H9 (cell line): ENCODE measurements around the gene TRABD2B. TPM values are rescaled to one million over a fixed set of nuclear protein-coding genes. Genes with fewer than 3 reads are reported as not detected.

Experiments
- DNase-seq: peaks from one replicate; pipeline ENCODE4 v3.0.0-alpha.2; 2017
- H2AFZ ChIP-seq: one replicate; pipeline ENCODE4 v1.6.1; 2013; ENCODE audit warnings: mild to moderate bottlenecking, low read length, control low read depth, moderate library complexity
- H2AK5ac ChIP-seq: 2 replicates; pipeline ENCODE4 v1.6.1; 2013; ENCODE audit warnings: low read length, control low read depth, mixed read lengths; ENCODE audit not compliant: insufficient read length
- H2BK120ac ChIP-seq: one replicate; pipeline ENCODE4 v1.6.1; 2013; ENCODE audit warnings: low read depth, mild to moderate bottlenecking, low read length, control low read depth, inconsistent platforms; ENCODE audit not compliant: poor library complexity, severe bottlenecking
- H2BK12ac ChIP-seq: 2 replicates; pipeline ENCODE4 v1.6.1; 2013; ENCODE audit warnings: low read length, control low read depth, mixed read lengths, low read depth; ENCODE audit not compliant: insufficient read length
- H2BK15ac ChIP-seq: 2 replicates; pipeline ENCODE4 v1.6.1; 2013; ENCODE audit warnings: low read depth, low read length, control low read depth
- H2BK20ac ChIP-seq: one replicate; pipeline ENCODE4 v1.6.1; 2013; ENCODE audit warnings: low read depth, mild to moderate bottlenecking, low read length, control low read depth, inconsistent platforms; ENCODE audit not compliant: poor library complexity, severe bottlenecking
- H2BK5ac ChIP-seq: 2 replicates; pipeline ENCODE4 v1.6.1; 2013; ENCODE audit warnings: low read length, control low read depth, mixed read lengths; ENCODE audit not compliant: insufficient read length
- H3K14ac ChIP-seq: 2 replicates; pipeline ENCODE4 v1.6.1; 2013; ENCODE audit warnings: low read length, control low read depth; ENCODE audit not compliant: insufficient read depth
- H3K18ac ChIP-seq: 2 replicates; pipeline ENCODE4 v1.6.1; 2013; ENCODE audit warnings: low read depth, mild to moderate bottlenecking, mixed read lengths, low read length, control low read depth; ENCODE audit not compliant: insufficient read length
- H3K23ac ChIP-seq: 2 replicates; pipeline ENCODE4 v1.6.1; 2013; ENCODE audit warnings: low read length, control low read depth, mixed read lengths, low read depth; ENCODE audit not compliant: insufficient read length
- H3K23me2 ChIP-seq: 2 replicates; pipeline ENCODE4 v1.6.1; 2013; ENCODE audit warnings: low read depth, mild to moderate bottlenecking, mixed read lengths, low read length, control low read depth; ENCODE audit not compliant: insufficient read length, poor library complexity, severe bottlenecking
- H3K27ac ChIP-seq: 2 replicates; pipeline ENCODE4 v1.5.1; 2013; ENCODE audit warnings: low read length, control low read depth, mixed read lengths, low read depth; ENCODE audit not compliant: insufficient read length
- H3K27me3 ChIP-seq: 2 replicates; pipeline ENCODE4 v1.6.1; 2013; ENCODE audit warnings: low read length, control low read depth, inconsistent platforms; ENCODE audit not compliant: insufficient read depth
- H3K4ac ChIP-seq: 2 replicates; pipeline ENCODE4 v1.6.1; 2013; ENCODE audit warnings: low read depth, mild to moderate bottlenecking, control low read depth, inconsistent platforms, low read length, moderate library complexity
- H3K4me1 ChIP-seq: 2 replicates; pipeline ENCODE4 v1.6.1; 2013; ENCODE audit warnings: low read length, control low read depth, inconsistent platforms; ENCODE audit not compliant: insufficient read depth
- H3K4me2 ChIP-seq: 2 replicates; pipeline ENCODE4 v1.6.1; 2013; ENCODE audit warnings: low read length, control low read depth, mixed read lengths; ENCODE audit not compliant: insufficient read length, insufficient read depth
- H3K56ac ChIP-seq: 2 replicates; pipeline ENCODE4 v1.6.1; 2013; ENCODE audit warnings: low read depth, mild to moderate bottlenecking, mixed read lengths, low read length, control low read depth; ENCODE audit not compliant: insufficient read length
- H3K79me1 ChIP-seq: 2 replicates; pipeline ENCODE4 v1.6.1; 2013; ENCODE audit warnings: low read depth, mild to moderate bottlenecking, moderate library complexity, low read length, control low read depth, inconsistent platforms; ENCODE audit not compliant: insufficient read depth, poor library complexity, severe bottlenecking
- H3K79me2 ChIP-seq: 2 replicates; pipeline ENCODE4 v1.6.1; 2013; ENCODE audit warnings: low read length, control low read depth, inconsistent platforms; ENCODE audit not compliant: insufficient read depth
- H3K9ac ChIP-seq: 2 replicates; pipeline ENCODE4 v1.6.1; 2013; ENCODE audit warnings: low read length, control low read depth, mixed read lengths; ENCODE audit not compliant: insufficient read length; ENCODE audit errors: extremely low read depth
- H3K9me3 ChIP-seq: one replicate; pipeline ENCODE4 v1.6.1; 2013; ENCODE audit warnings: low read depth, low read length, inconsistent platforms; ENCODE audit not compliant: control insufficient read depth
- H3T11ph ChIP-seq: one replicate; pipeline ENCODE4 v1.6.1; 2013; ENCODE audit warnings: mild to moderate bottlenecking, low read length, control low read depth, inconsistent platforms
- H4K20me1 ChIP-seq: one replicate; pipeline ENCODE4 v1.6.1; 2013; ENCODE audit not compliant: control insufficient read depth, insufficient read length, insufficient read depth
- H4K5ac ChIP-seq: 2 replicates; pipeline ENCODE4 v1.6.1; 2013; ENCODE audit warnings: low read depth, mild to moderate bottlenecking, mixed read lengths, low read length, control low read depth; ENCODE audit not compliant: insufficient read length
- H4K8ac ChIP-seq: replicated peaks from 2 replicates; pipeline ENCODE4 v1.6.1; 2013; ENCODE audit warnings: low read length, control low read depth, mixed read lengths, low read depth; ENCODE audit not compliant: insufficient read length
- H4K91ac ChIP-seq: 2 replicates; pipeline ENCODE4 v1.6.1; 2013; ENCODE audit warnings: low read depth, mild to moderate bottlenecking, moderate library complexity, mixed read lengths, low read length, control low read depth; ENCODE audit not compliant: insufficient read length
- H3K27ac Mint-ChIP-seq, 3 experiments: 2 replicates in 2 of 3; 3 replicates in 1 of 3; pipeline ENCODE4 v1.8.0; 2020 to 2021; ENCODE audit warnings: mixed read lengths in 3 of 3, mild to moderate bottlenecking in 1 of 3, moderate library complexity in 1 of 3
- H3K27me3 Mint-ChIP-seq: 2 replicates; pipeline ENCODE4 v1.8.0; 2021; ENCODE audit warnings: low read depth, mild to moderate bottlenecking, moderate library complexity, mixed read lengths
- H3K36me3 Mint-ChIP-seq, 3 experiments: 2 replicates in 2 of 3; 3 replicates in 1 of 3; pipeline ENCODE4 v1.8.0; 2020 to 2021; ENCODE audit warnings: low read depth in 3 of 3, mixed read lengths in 3 of 3; ENCODE audit not compliant: insufficient read depth in 1 of 3
- H3K4me1 Mint-ChIP-seq, 2 experiments: 2 replicates each; pipeline ENCODE4 v1.8.0; 2020; ENCODE audit warnings: mixed read lengths in 2 of 2
- H3K4me3 Mint-ChIP-seq, 2 experiments: 2 replicates in 1 of 2; 3 replicates in 1 of 2; pipeline ENCODE4 v1.8.0; 2020 to 2021; ENCODE audit warnings: mild to moderate bottlenecking in 2 of 2, mixed read lengths in 2 of 2, moderate library complexity in 1 of 2
- H3K9me3 Mint-ChIP-seq, 2 experiments: 2 replicates in 1 of 2; 3 replicates in 1 of 2; pipeline ENCODE4 v1.8.0; 2020; ENCODE audit warnings: mild to moderate bottlenecking in 2 of 2, mixed read lengths in 2 of 2, moderate library complexity in 1 of 2
- CTCF ChIP-seq: fragments of 200-600 bp; sonication (generic); conservative IDR thresholded peaks from 3 replicates; pipeline ENCODE4 v1.8.0; 2021; ENCODE audit warnings: antibody characterized with exemption, mild to moderate bottlenecking
- WGBS: extraction: QIAGEN DNeasy Blood & Tissue Kit; methylation state at CpG from one replicate; pipeline ENCODE4 v1.1.7; 2013; ENCODE audit warnings: missing lambda C conversion rate, low lambda C conversion rate, mixed read lengths; ENCODE audit not compliant: insufficient read length; ENCODE audit errors: extremely low coverage; 5-methylcytosine and 5-hydroxymethylcytosine counted together
- total RNA-seq: library from RNA; stranded (reverse); gene quantifications from 2 replicates; pipeline ENCODE4 v1.2.1, GENCODE V29; 2021

Gene TRABD2B
- total RNA-seq, 1 experiment from 2014 or later, result 2.3 TPM

- H4K91ac ChIP-seq, result no peak overlapping the region
- peaks cover 16% of the 10 kb centered on the region for H3K27me3 Mint-ChIP-seq
- H2BK15ac ChIP-seq, result no peak overlapping the region
- H4K5ac ChIP-seq, result no peak overlapping the region
- H3K4me1 ChIP-seq, result no peaks in the 10 kb centered on the region
- no peaks in the 10 kb centered on the region for H3K79me2 ChIP-seq
- H3K4me3 Mint-ChIP-seq, result no peak overlapping the region
- no peaks in the 10 kb centered on the region for H3K79me1 ChIP-seq
- H3K27ac ChIP-seq, result no peak overlapping the region
- H3K27ac Mint-ChIP-seq, result no peak overlapping the region
- H3K4ac ChIP-seq, result no peak overlapping the region
- peaks cover 3 to 11% of the 10 kb centered on the region in 2 experiments for H3K4me1 Mint-ChIP-seq
- no peaks in the 10 kb centered on the region for H4K20me1 ChIP-seq
- H2BK12ac ChIP-seq, result no peak overlapping the region
- H3K4me2 ChIP-seq, result no peak overlapping the region
- no peak overlapping the region for H2BK120ac ChIP-seq
- no peak overlapping the region for H3K14ac ChIP-seq
- H3K27me3 ChIP-seq, result no peaks in the 10 kb centered on the region
- no peaks in the 10 kb centered on the region for H3K23me2 ChIP-seq
- H3K9me3 ChIP-seq, result no peaks in the 10 kb centered on the region
- H2BK20ac ChIP-seq, result no peak overlapping the region
- no peak overlapping the region for H3K23ac ChIP-seq
- no peak overlapping the region for H2AFZ ChIP-seq
- H4K8ac ChIP-seq, result no peak overlapping the region
- no peak for TF ChIP-seq CTCF
- no peak overlapping the region for H2BK5ac ChIP-seq
- DNase-seq, result peak; percentile 31
- no peak overlapping the region for H3K9ac ChIP-seq
- no peak overlapping the region for H3K56ac ChIP-seq
- no peak overlapping the region for H3T11ph ChIP-seq
- no peaks in the 10 kb centered on the region for H3K36me3 Mint-ChIP-seq
- H2AK5ac ChIP-seq, result no peak overlapping the region
- no peaks in the 10 kb centered on the region; a peak in 1 of 5 replicates for H3K9me3 Mint-ChIP-seq
- H3K18ac ChIP-seq, result no peak overlapping the region
- no CpG with 5 or more reads among the region's 4 CpGs for WGBS
Observed at GRCh38 chr1:47756006-47756405, 241.2 kb downstream of the TRABD2B start.
